Mesendoderm (in vitro differentiated cells): ENCODE results near the gene TINAG.

ENCODE experiments used
- DNase-seq: peaks from one replicate; pipeline ENCODE4 v3.0.0; 2013
- H2AK5ac ChIP-seq: 2 replicates; pipeline ENCODE4 v1.6.1; 2013; ENCODE audit warnings: low read length, inconsistent platforms
- H2BK120ac ChIP-seq: 2 replicates; pipeline ENCODE4 v1.6.1; 2013; ENCODE audit warnings: low read depth, mild to moderate bottlenecking, low read length, moderate library complexity, mixed read lengths
- H2BK15ac ChIP-seq: replicated peaks from 2 replicates; pipeline ENCODE4 v1.6.1; 2013; ENCODE audit warnings: low read depth, mild to moderate bottlenecking, moderate library complexity
- H2BK5ac ChIP-seq: 2 replicates; pipeline ENCODE4 v1.6.1; 2013; ENCODE audit warnings: low read length, inconsistent platforms
- H3K18ac ChIP-seq: 2 replicates; pipeline ENCODE4 v1.6.1; 2013; ENCODE audit warnings: mild to moderate bottlenecking, low read length, mixed read lengths
- H3K23ac ChIP-seq: one replicate; pipeline ENCODE4 v1.6.1; 2013; ENCODE audit warnings: low read length
- H3K27ac ChIP-seq: 2 replicates; pipeline ENCODE4 v1.5.1; 2013; ENCODE audit warnings: low read depth, mild to moderate bottlenecking, inconsistent platforms, low read length, moderate library complexity
- H3K27me3 ChIP-seq: 2 replicates; pipeline ENCODE4 v1.6.1; 2013; ENCODE audit warnings: low read length, control low read depth, mild to moderate bottlenecking, inconsistent platforms; ENCODE audit not compliant: insufficient read depth, poor library complexity
- H3K36me3 ChIP-seq: 2 replicates; pipeline ENCODE4 v1.6.1; 2013; ENCODE audit warnings: low read length, inconsistent platforms; ENCODE audit not compliant: control insufficient read depth, insufficient read depth
- H3K4ac ChIP-seq: one replicate; pipeline ENCODE4 v1.6.1; 2013; ENCODE audit warnings: low read depth, mild to moderate bottlenecking, low read length, moderate library complexity
- H3K4me1 ChIP-seq: 2 replicates; pipeline ENCODE4 v1.6.1; 2013; ENCODE audit warnings: low read depth, low read length, inconsistent platforms; ENCODE audit not compliant: control insufficient read depth
- H3K4me2 ChIP-seq: 2 replicates; pipeline ENCODE4 v1.6.1; 2013; ENCODE audit warnings: low read length
- H3K4me3 ChIP-seq: 2 replicates; pipeline ENCODE4 v1.5.1; 2013; ENCODE audit warnings: mild to moderate bottlenecking, low read length
- H3K56ac ChIP-seq: one replicate; pipeline ENCODE4 v1.6.1; 2013; ENCODE audit warnings: low read length
- H3K79me1 ChIP-seq: 2 replicates; pipeline ENCODE4 v1.6.1; 2013; ENCODE audit warnings: low read length, inconsistent platforms
- H3K79me2 ChIP-seq: 2 replicates; pipeline ENCODE4 v1.6.1; 2013; ENCODE audit warnings: mild to moderate bottlenecking, low read length; ENCODE audit not compliant: control insufficient read depth, insufficient read depth
- H3K9ac ChIP-seq: 2 replicates; pipeline ENCODE4 v1.6.1; 2013; ENCODE audit warnings: low read length, inconsistent platforms
- H4K5ac ChIP-seq: one replicate; pipeline ENCODE4 v1.6.1; 2013; ENCODE audit warnings: low read length
- H4K8ac ChIP-seq: one replicate; pipeline ENCODE4 v1.6.1; 2013; ENCODE audit warnings: low read depth, mild to moderate bottlenecking, control low read depth, low read length, moderate library complexity
- WGBS: extraction: QIAGEN DNeasy Blood & Tissue Kit; methylation state at CpG from one replicate; pipeline ENCODE4 v1.1.7; 2013; ENCODE audit warnings: low lambda C conversion rate, missing lambda C conversion rate; ENCODE audit not compliant: insufficient coverage; ENCODE audit errors: extremely low coverage; 5-methylcytosine and 5-hydroxymethylcytosine counted together

The TINAG gene

GRCh38 chr6:54353975-54354374 lies 45.7 kb downstream of the TINAG start:
- no peak overlapping the region for H4K5ac ChIP-seq
- no peaks in the 10 kb centered on the region for H3K79me2 ChIP-seq
- no peak overlapping the region for H3K56ac ChIP-seq
- no peak overlapping the region for H3K4me2 ChIP-seq
- no peak overlapping the region for H3K9ac ChIP-seq
- no peak overlapping the region for H2BK15ac ChIP-seq
- no peaks in the 10 kb centered on the region for H3K79me1 ChIP-seq
- no peak overlapping the region for H4K8ac ChIP-seq
- no peak overlapping the region for H2BK5ac ChIP-seq
- H3K23ac ChIP-seq: no peak overlapping the region
- H2AK5ac ChIP-seq: no peak overlapping the region
- WGBS: no CpG with 5 or more reads among the region's 2 CpGs
- H3K36me3 ChIP-seq: no peaks in the 10 kb centered on the region
- no peaks in the 10 kb centered on the region for H3K27me3 ChIP-seq
- H3K4ac ChIP-seq: no peak overlapping the region
- H3K4me3 ChIP-seq: no peak overlapping the region
- H3K4me1 ChIP-seq: no peaks in the 10 kb centered on the region
- no peak for DNase-seq
- no peak overlapping the region for H3K27ac ChIP-seq
- H2BK120ac ChIP-seq: no peak overlapping the region
- H3K18ac ChIP-seq: no peak overlapping the region

DNA sequence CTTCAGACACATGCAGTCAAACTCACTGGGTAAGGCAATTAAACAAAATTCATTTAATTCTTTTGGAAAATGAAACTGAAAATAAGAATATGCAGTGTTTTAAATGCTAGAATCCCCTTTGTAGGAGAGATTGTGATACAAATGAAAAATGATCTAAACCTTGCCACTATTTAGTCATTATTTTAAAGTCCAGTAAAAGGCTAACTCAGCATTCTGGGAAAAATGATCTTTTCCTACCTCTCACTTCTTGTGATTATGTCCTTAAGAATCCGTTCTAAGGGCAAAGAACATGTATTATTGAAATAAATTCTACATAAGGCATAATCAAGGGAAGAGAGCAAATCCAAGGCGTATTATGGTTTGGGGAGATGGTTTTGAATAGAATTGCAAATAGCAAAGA lies 46.4 kb downstream of the TINAG start:
- no peak overlapping the region for H3K9ac ChIP-seq
- H3K27ac ChIP-seq: no peak overlapping the region
- no peak overlapping the region for H3K4ac ChIP-seq
- H3K36me3 ChIP-seq: no peaks in the 10 kb centered on the region
- H4K8ac ChIP-seq: no peak overlapping the region
- DNase-seq: no peak
- H2BK15ac ChIP-seq: no peak overlapping the region
- H3K27me3 ChIP-seq: no peaks in the 10 kb centered on the region
- H3K4me1 ChIP-seq: no peaks in the 10 kb centered on the region
- H3K79me2 ChIP-seq: no peaks in the 10 kb centered on the region
- no peak overlapping the region for H2BK120ac ChIP-seq
- H2AK5ac ChIP-seq: no peak overlapping the region
- no peak overlapping the region for H3K4me3 ChIP-seq
- H4K5ac ChIP-seq: no peak overlapping the region
- H3K18ac ChIP-seq: no peak overlapping the region
- no CpG with 5 or more reads among the region's 2 CpGs for WGBS
- no peak overlapping the region for H3K56ac ChIP-seq
- H3K79me1 ChIP-seq: no peaks in the 10 kb centered on the region
- no peak overlapping the region for H2BK5ac ChIP-seq
- H3K23ac ChIP-seq: no peak overlapping the region
- H3K4me2 ChIP-seq: no peak overlapping the region

GRCh38 chr6:54357141-54357540 lies 48.9 kb downstream of the TINAG start:
- no peak overlapping the region for H4K5ac ChIP-seq
- no peak overlapping the region for H3K9ac ChIP-seq
- no CpG with 5 or more reads among the region's 1 CpG for WGBS
- DNase-seq: no peak
- H2BK5ac ChIP-seq: no peak overlapping the region
- H3K23ac ChIP-seq: no peak overlapping the region
- H3K79me2 ChIP-seq: no peaks in the 10 kb centered on the region
- H2AK5ac ChIP-seq: no peak overlapping the region
- H3K56ac ChIP-seq: no peak overlapping the region
- H3K4me2 ChIP-seq: no peak overlapping the region
- H2BK120ac ChIP-seq: no peak overlapping the region
- H3K79me1 ChIP-seq: no peaks in the 10 kb centered on the region
- no peak overlapping the region for H3K4me3 ChIP-seq
- no peak overlapping the region for H4K8ac ChIP-seq
- no peak overlapping the region for H3K18ac ChIP-seq
- no peak overlapping the region for H3K4ac ChIP-seq
- H3K27ac ChIP-seq: no peak overlapping the region
- no peaks in the 10 kb centered on the region for H3K36me3 ChIP-seq
- H2BK15ac ChIP-seq: no peak overlapping the region
- no peaks in the 10 kb centered on the region for H3K27me3 ChIP-seq
- H3K4me1 ChIP-seq: no peaks in the 10 kb centered on the region

GRCh38 chr6:54361188-54361587 lies 52.9 kb downstream of the TINAG start:
- Histone ChIP-seq H3K36me3 (no peaks in the 10 kb centered on the region), H3K4me2 (no peak overlapping the region), H2BK5ac (no peak overlapping the region), H2AK5ac (no peak overlapping the region), H3K4me3 (no peak overlapping the region), H3K18ac (no peak overlapping the region), H3K79me1 (no peaks in the 10 kb centered on the region), H3K27me3 (no peaks in the 10 kb centered on the region), H2BK120ac (no peak overlapping the region), H3K79me2 (no peaks in the 10 kb centered on the region), H3K23ac (no peak overlapping the region), H3K9ac (no peak overlapping the region), H3K4me1 (no peaks in the 10 kb centered on the region), H4K8ac (no peak overlapping the region), H4K5ac (no peak overlapping the region), H2BK15ac (no peak overlapping the region), H3K56ac (no peak overlapping the region), H3K27ac (no peak overlapping the region), H3K4ac (no peak overlapping the region)
- WGBS: no CpG with 5 or more reads among the region's 1 CpG
- DNase-seq: no peak

GRCh38 chr6:54361734-54362133 lies 53.5 kb downstream of the TINAG start:
- DNase-seq: no peak
- no CpG with 5 or more reads among the region's 1 CpG for WGBS
- Histone ChIP-seq H3K18ac (no peak overlapping the region), H3K27me3 (no peaks in the 10 kb centered on the region), H3K4me1 (no peaks in the 10 kb centered on the region), H3K9ac (no peak overlapping the region), H3K79me2 (no peaks in the 10 kb centered on the region), H4K8ac (no peak overlapping the region), H3K4ac (no peak overlapping the region), H3K79me1 (no peaks in the 10 kb centered on the region), H3K23ac (no peak overlapping the region), H4K5ac (no peak overlapping the region), H3K27ac (no peak overlapping the region), H2BK15ac (no peak overlapping the region), H3K36me3 (no peaks in the 10 kb centered on the region), H3K4me2 (no peak overlapping the region), H3K4me3 (no peak overlapping the region), H3K56ac (no peak overlapping the region), H2BK120ac (no peak overlapping the region), H2AK5ac (no peak overlapping the region), H2BK5ac (no peak overlapping the region)

- no peak overlapping the region for H4K8ac ChIP-seq
- no peak overlapping the region for H3K4ac ChIP-seq
- no peak overlapping the region for H2BK5ac ChIP-seq
- no peak overlapping the region for H2BK120ac ChIP-seq
- no peak overlapping the region for H4K5ac ChIP-seq
- no peak overlapping the region for H3K4me3 ChIP-seq
- no peak overlapping the region for H3K56ac ChIP-seq
- H3K27me3 ChIP-seq: no peaks in the 10 kb centered on the region
- no peak overlapping the region for H2AK5ac ChIP-seq
- no peak for DNase-seq
- WGBS: no CpG with 5 or more reads among the region's 4 CpGs
- H3K18ac ChIP-seq: no peak overlapping the region
- no peaks in the 10 kb centered on the region for H3K4me1 ChIP-seq
- no peaks in the 10 kb centered on the region for H3K79me1 ChIP-seq
- no peak overlapping the region for H3K23ac ChIP-seq
- no peaks in the 10 kb centered on the region for H3K36me3 ChIP-seq
- no peak overlapping the region for H3K27ac ChIP-seq
- H2BK15ac ChIP-seq: no peak overlapping the region
- no peak overlapping the region for H3K9ac ChIP-seq
- no peaks in the 10 kb centered on the region for H3K79me2 ChIP-seq
- no peak overlapping the region for H3K4me2 ChIP-seq
Measured at GRCh38 chr6:54366667-54367327, 58.6 kb downstream of the TINAG start.
